HEK293T (cell line): Measurements from ENCODE around the gene MCIDAS.

Experiments used
- CTCF ChIA-PET: fragments of 350-600 bp; formaldehyde crosslinking; extraction: SDS; loops from one replicate; lab custom pipeline; 2021; ENCODE audit warnings: antibody characterized with exemption, inconsistent platforms; lab: Yijun Ruan, JAX
- POLR2A ChIA-PET: fragments of 350-600 bp; formaldehyde crosslinking; extraction: SDS; loops from one replicate; lab custom pipeline; 2020; ENCODE audit warnings: antibody characterized with exemption, inconsistent platforms; lab: Yijun Ruan, JAX
- DNase-seq: peaks from one replicate; pipeline ENCODE4 v3.0.0; 2012; ENCODE audit warnings: mixed read lengths; ENCODE audit errors: extremely low spot score
- ARNT ChIP-seq: fragments of 450-650 bp; IDR thresholded peaks from 2 replicates; pipeline ENCODE4 v1.6.1; 2017; ENCODE audit warnings: mild to moderate bottlenecking
- BHLHE40 ChIP-seq: fragments of 450-650 bp; IDR thresholded peaks from 2 replicates; pipeline ENCODE4 v1.6.1; 2016; ENCODE audit warnings: mild to moderate bottlenecking, moderate library complexity, borderline replicate concordance
- CTBP1 ChIP-seq: fragments of 450-650 bp; IDR thresholded peaks from 2 replicates; pipeline ENCODE4 v1.6.1; 2016; ENCODE audit warnings: borderline replicate concordance
- ELF4 ChIP-seq: fragments of 450-650 bp; IDR thresholded peaks from 2 replicates; pipeline ENCODE4 v1.6.1; 2017; ENCODE audit warnings: antibody characterized with exemption
- FOXA1 ChIP-seq: fragments of 450-650 bp; IDR thresholded peaks from 2 replicates; pipeline ENCODE4 v1.6.1; 2016; ENCODE audit warnings: mild to moderate bottlenecking
- FOXK2 ChIP-seq: fragments of 450-650 bp; IDR thresholded peaks from 2 replicates; pipeline ENCODE4 v1.6.1; 2016; ENCODE audit warnings: mild to moderate bottlenecking
- FOXM1 ChIP-seq: fragments of 450-650 bp; IDR thresholded peaks from 2 replicates; pipeline ENCODE4 v1.6.1; 2017; ENCODE audit warnings: mild to moderate bottlenecking, borderline replicate concordance
- HDGF ChIP-seq: fragments of 450-650 bp; IDR thresholded peaks from 2 replicates; pipeline ENCODE4 v1.6.1; 2017; ENCODE audit warnings: antibody characterized with exemption, borderline replicate concordance
- L3MBTL2 ChIP-seq: fragments of 450-650 bp; conservative IDR thresholded peaks from 2 replicates; pipeline ENCODE4 v1.6.1; 2016; ENCODE audit warnings: mild to moderate bottlenecking
- LEF1 ChIP-seq: fragments of 450-650 bp; IDR thresholded peaks from 2 replicates; pipeline ENCODE4 v1.6.1; 2017; ENCODE audit warnings: mild to moderate bottlenecking, borderline replicate concordance
- NFRKB ChIP-seq: fragments of 450-650 bp; IDR thresholded peaks from 2 replicates; pipeline ENCODE4 v1.6.1; 2016; ENCODE audit warnings: mild to moderate bottlenecking, moderate library complexity
- PKNOX1 ChIP-seq: fragments of 450-650 bp; IDR thresholded peaks from 2 replicates; pipeline ENCODE4 v1.6.1; 2016
- SP1 ChIP-seq: fragments of 450-650 bp; IDR thresholded peaks from 2 replicates; pipeline ENCODE4 v1.6.1; 2017
- SUZ12 ChIP-seq: fragments of 450-650 bp; IDR thresholded peaks from 2 replicates; pipeline ENCODE4 v1.6.1; 2016; ENCODE audit warnings: mild to moderate bottlenecking
- TARDBP ChIP-seq: fragments of 450-650 bp; IDR thresholded peaks from 2 replicates; pipeline ENCODE4 v1.6.1; 2016
- ZNF384 ChIP-seq: fragments of 450-650 bp; IDR thresholded peaks from 2 replicates; pipeline ENCODE4 v1.6.1; 2016

The MCIDAS gene

GRCh38 chr5:55226934-55227663, at the start of gene MCIDAS:
Gene MCIDAS (minus strand): TSS chr5:55227315. CDS start chr5:55227138, 177 bp downstream.
- DNase-seq, result peak; percentile 84
- POLR2A ChIA-PET, result interaction anchor here (1.4 kb wide), 1 partner anchor 80 kb away, joined by 8 read pairs; the partner anchor contains the start of genes DHX29 and MTREX
- TF ChIP-seq ELF4 (no peak), BHLHE40 (no peak), NFRKB (no peak), ARNT (no peak), L3MBTL2 (peak; percentile 89), FOXM1 (no peak), CTBP1 (no peak), PKNOX1 (no peak)
- CTCF ChIA-PET, result interaction anchor here (1.4 to 1.5 kb wide), 3 partner anchors 11 to 54 kb away, joined by 4 to 7 read pairs (median 5); partner anchors contain the start of gene CDC20B

GRCh38 chr5:55276771-55277170, 49.7 kb upstream of the MCIDAS start:
- TF ChIP-seq FOXM1 (no peak), LEF1 (no peak), FOXK2 (no peak), PKNOX1 (no peak), CTBP1 (no peak), SP1 (no peak), L3MBTL2 (no peak), SUZ12 (no peak), HDGF (no peak), ARNT (no peak), BHLHE40 (no peak), TARDBP (no peak), FOXA1 (no peak)
- ChIA-PET CTCF (no interaction called here), POLR2A (no interaction called here)
- no peak for DNase-seq

GRCh38 chr5:55258339-55258738, 31.2 kb upstream of the MCIDAS start:
- no peak for DNase-seq
- TF ChIP-seq L3MBTL2, result no peak
- no peak for TF ChIP-seq HDGF
- no peak for TF ChIP-seq SUZ12
- no peak for TF ChIP-seq ARNT
- no peak for TF ChIP-seq NFRKB
- no peak for TF ChIP-seq SP1
- no peak for TF ChIP-seq ZNF384
- TF ChIP-seq TARDBP, result no peak
- TF ChIP-seq CTBP1, result no peak
- ChIA-PET POLR2A (no interaction called here), CTCF (no interaction called here)

GRCh38 chr5:55254802-55255201, 27.7 kb upstream of the MCIDAS start:
- ChIA-PET POLR2A (no interaction called here), CTCF (no interaction called here)
- DNase-seq, result no peak
- no peak for TF ChIP-seq TARDBP

GRCh38 chr5:55250064-55250463, 22.9 kb upstream of the MCIDAS start:
- CTCF ChIA-PET, result no interaction called here
- no peak for DNase-seq
- TF ChIP-seq HDGF (no peak), SUZ12 (no peak), FOXM1 (no peak), ARNT (no peak), FOXA1 (no peak), FOXK2 (no peak), BHLHE40 (no peak), ELF4 (no peak), L3MBTL2 (no peak), CTBP1 (no peak), LEF1 (no peak), TARDBP (no peak), SP1 (no peak), PKNOX1 (no peak), NFRKB (no peak), ZNF384 (no peak)
- POLR2A ChIA-PET, result interaction anchor here (0.6 kb wide), 1 partner anchor 43 kb away, joined by 3 read pairs; no protein-coding TSS in a partner anchor

- DNase-seq, result no peak
- POLR2A ChIA-PET, result no interaction called here
- TF ChIP-seq SP1, result no peak
- no peak for TF ChIP-seq ZNF384
- TF ChIP-seq CTBP1, result no peak
- no peak for TF ChIP-seq SUZ12
- CTCF ChIA-PET, result no interaction called here
Observed at GRCh38 chr5:55241746-55242145, 14.6 kb upstream of the MCIDAS start.

- TF ChIP-seq ARNT, result no peak
- TF ChIP-seq ZNF384, result no peak
- no peak for TF ChIP-seq FOXA1
- no peak for TF ChIP-seq FOXK2
- ChIA-PET POLR2A (no interaction called here), CTCF (no interaction called here)
- DNase-seq, result no peak
Observed at GRCh38 chr5:55236800-55237199, 9.7 kb upstream of the MCIDAS start.
